T-helper 22 cell (primary cell): ENCODE measurements around the gene ANKS1A.
"Not testable (repeated sequence)": the region's sequence is repeated elsewhere in the genome, so short reads cannot be mapped to it uniquely, and the experiment has no call there.

Experiments used
- DNase-seq: peaks from one replicate; pipeline ENCODE4 v3.0.0-alpha.2; 2020; ENCODE audit warnings: low read depth

The ANKS1A gene

DNA sequence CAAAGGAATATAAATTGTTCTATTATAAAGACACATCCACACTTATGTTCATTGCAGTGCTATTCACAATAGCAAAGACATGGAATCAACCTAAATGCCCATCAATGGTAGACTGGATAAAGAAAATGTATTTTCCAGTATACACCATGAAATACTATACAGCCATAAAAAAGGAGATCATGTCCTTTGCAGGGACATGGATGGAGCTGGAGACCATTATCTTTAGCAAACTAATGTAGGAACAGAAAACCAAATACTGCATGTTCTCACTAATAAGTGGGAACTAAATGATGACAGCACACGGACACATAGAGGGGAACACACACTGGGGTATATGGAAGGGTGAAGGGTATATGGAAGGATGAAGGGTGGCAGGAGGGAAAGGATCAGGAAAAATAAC, 5.0 kb upstream of the ANKS1A start:
- not testable (repeated sequence) for DNase-seq

DNA sequence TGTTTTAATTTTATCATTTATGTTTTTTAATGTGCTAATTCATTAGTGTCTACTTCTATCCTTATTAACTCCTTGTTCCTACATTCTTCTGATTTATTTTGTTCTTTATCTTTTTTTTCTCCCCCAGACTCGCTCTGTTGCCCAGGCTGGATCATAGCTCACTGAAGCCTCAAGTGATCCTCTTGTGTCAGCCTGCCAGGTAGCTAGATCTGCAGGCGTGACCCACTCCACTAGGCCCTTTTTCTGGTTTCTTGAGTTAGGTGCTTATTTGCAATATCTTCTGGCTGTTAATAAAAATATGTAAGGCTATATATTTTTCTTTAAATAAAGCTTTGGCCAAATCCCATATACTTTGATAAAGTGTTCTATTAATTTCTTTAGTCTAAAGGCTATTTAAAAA, 4.1 kb upstream of the ANKS1A start:
- no peak for DNase-seq

GRCh38 chr6:34885837-34886236, 3.2 kb upstream of the ANKS1A start:
- not testable (repeated sequence) for DNase-seq

- DNase-seq: peak; percentile 83
These were observed 1.1 kb upstream of the ANKS1A start, which contains the start of gene TAF11 for GRCh38 chr6:34887753-34888513. TAF11 (minus strand) TSS chr6:34888042; CDS start chr6:34887957, 85 bp downstream.

- DNase-seq: no peak
These were observed 570 bp upstream of the ANKS1A start for GRCh38 chr6:34888514-34888856.

- no peak for DNase-seq
These were observed 1.5 kb downstream of the ANKS1A start for GRCh38 chr6:34890533-34890925.

GRCh38 chr6:34891296-34891695, 2.2 kb downstream of the ANKS1A start:
- DNase-seq: no peak

DNA sequence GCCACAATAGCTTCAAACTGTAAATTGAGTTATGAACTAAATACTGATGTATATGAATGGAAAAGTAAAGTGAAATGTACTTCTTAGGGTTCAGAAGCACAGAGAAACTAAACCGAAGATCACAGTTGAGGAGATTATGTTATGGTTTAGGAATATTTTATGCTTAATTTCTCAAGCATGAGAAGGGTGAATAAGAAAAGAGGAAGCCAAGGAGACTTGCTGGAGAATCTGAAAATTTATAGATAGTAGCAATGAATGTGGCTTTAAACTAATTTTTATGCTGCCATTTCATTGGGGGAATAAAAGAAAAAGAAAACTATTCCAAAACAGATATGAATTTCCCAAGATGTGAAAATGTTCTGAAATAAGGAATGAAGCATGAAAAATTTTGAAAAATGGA, 5.6 kb downstream of the ANKS1A start:
- no peak for DNase-seq

DNA sequence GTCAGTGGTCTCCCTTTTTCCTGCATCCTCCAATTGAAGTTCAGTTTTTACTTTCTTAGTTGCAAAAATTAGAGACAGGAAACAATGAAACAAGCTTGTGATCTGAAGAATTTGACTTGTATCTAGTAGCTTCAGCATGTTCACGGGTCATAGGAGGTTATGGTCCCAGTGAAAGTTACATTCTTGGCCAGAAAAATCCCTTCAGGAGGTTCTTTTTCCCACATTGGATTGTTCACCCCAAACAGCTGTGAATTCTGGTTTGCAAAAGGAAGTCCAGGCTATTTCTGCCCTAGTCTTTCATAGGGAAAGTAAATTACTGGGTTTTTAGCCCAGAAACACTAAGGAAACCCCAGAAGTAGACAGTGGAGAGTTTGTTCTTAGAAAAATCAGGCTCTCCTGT, 8.1 kb downstream of the ANKS1A start:
- DNase-seq: no peak

DNA sequence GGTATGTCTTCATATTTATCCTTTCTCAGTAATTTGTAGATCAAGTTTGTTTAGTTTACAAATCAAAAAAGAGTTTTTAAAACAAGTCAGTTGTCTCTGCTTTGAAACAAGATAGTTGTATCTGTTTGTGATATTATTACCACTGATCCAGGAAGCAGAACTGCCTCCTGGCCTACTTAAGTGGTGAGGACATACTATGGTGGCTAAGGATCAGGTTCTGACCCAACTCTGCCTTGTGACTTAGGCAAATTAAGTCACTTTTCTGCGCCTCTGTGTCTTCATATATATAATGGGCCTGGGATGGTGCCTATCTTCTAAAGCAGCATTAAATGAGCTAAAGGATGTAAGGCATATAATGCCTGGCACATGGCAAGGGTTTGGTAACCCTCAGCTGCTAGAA, 8.7 kb downstream of the ANKS1A start:
- DNase-seq: no peak

DNA sequence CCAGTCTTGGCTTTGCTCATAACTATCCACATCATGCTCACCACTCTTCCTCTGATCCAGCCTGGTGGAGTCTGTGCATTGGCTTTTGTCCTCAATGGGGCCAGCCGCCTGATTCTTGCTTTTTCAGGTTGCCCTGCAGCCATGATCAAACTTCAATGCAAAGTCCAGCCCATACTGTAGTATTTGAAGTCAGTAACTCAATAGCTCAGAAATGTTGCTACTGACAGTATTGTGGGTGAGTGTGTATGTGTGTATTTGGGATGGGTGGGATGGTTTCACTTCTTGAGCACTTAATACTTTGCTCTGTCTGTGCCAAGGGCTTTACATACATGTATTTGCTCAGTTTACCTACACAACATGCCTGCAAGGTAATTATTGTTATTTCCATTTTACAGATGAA, 10.7 kb downstream of the ANKS1A start:
- not testable (repeated sequence) for DNase-seq

GRCh38 chr6:34900321-34901031, 11.4 kb downstream of the ANKS1A start:
- no peak for DNase-seq

DNA sequence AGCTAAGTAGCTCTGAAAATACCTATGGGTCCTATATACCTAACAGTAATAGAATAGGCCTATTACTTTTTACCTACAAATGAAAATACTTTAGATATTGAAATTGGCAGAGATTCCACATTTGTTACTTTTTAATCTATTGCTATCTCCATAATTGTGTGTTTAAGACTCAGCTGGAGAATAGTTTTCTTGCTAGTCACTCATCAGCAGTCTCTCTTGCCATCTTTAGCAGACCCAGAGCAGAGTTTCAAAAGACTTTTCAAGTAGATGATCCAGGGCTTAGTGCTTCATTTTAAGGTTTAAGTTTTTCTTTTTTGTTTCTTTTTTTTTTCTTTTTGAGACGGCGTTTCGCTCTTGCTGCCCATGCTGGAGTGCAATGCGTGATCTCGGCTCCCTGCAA, 12.9 kb downstream of the ANKS1A start:
- no peak for DNase-seq

DNA sequence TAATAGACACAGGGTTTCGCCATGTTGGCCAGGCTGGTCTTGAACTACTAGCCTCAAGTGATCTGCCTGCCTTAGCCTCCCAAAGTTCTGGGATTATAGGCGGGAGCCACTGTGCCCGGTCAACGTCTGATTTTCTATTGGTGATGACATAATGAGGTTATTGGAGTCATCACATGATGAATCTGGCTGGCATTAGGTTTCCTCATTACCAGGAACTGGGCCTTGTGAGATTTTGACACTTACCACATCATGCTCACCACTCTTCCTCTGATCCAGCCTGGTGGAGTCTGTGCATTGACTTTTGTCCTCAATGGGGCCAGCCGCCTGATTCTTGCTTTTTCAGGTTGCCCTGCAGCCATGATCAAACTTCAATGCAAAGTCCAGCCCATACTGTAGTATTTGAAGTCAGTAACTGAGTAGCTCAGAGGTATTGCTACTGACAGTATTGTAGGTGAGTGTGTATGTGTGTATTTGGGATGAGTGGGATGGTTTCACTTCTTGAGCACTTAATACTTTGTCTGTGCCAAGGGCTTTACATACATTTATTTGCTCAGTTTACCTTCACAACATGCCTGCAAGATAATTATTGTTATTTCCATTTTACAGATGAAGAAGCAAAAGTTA, 16.0 kb downstream of the ANKS1A start:
- no peak for DNase-seq

DNA sequence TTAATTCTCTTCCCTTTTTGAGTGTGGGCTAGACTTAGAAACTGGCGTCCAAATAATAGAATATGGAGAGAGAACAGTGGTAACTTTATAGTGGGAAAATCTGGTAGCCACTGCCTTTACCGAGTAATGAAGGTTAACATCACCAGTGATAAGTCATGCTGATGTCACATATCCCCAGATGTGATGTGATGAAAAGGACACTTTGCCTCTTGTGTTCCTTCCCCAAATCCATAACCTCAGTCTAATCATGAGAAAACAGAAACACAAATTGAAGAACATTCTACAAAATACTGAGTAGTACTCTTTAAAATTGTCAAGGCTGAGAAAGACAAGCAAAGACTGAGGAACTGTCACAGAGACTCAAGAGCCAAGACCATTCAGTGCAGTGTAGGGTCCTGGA, 17.8 kb downstream of the ANKS1A start:
- DNase-seq: no peak

DNA sequence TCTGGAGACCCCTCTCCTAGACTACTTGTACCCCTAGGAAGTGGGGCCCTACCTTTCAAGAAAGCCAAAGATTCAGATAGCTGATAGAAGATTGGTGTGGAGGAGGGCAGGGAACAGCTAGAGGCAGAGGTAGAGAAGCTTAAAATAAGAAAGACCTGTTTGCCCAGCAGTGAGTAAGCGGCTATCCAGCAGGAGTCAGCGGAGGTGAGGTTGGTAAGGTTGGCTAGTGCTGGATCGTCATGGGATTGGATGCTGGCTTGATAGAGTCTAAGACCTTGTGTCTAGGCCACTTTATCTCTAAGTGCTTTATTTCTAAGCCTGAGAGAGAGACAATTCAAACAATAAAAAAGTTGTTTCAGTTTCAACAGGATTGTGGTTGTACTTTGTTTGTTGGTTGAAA, 19.1 kb downstream of the ANKS1A start:
- no peak for DNase-seq

DNA sequence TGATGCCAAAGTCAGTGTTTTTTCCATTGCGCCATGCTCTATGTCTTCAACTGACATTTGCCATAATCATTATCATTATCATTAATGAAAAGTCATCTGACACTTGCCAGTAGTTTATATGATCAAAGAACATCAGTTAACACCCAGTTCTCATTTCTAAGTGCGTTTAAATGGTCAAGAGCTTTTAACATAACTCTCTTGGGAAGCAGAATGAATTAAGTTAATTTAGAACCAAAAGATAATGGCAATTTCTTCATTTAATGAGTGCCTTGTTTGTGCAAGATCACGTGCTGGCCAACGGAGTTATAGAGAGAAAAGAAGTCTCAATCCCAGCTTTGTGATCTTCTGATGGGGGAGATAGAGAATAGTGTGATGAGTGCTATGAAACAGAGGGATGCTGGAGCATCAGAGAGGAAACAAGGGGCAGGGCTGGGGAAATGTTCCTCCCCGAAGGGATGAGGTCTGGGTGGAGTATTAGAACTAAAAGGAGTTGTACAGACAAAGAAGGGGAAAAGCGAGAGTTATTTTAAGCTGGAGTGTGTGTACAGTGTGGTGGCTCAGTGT, 20.3 kb downstream of the ANKS1A start:
- no peak for DNase-seq

GRCh38 chr6:34911822-34912221, 22.8 kb downstream of the ANKS1A start:
- no peak for DNase-seq

GRCh38 chr6:34912715-34913464, 23.8 kb downstream of the ANKS1A start:
- no peak for DNase-seq

GRCh38 chr6:34914358-34914757, 25.3 kb downstream of the ANKS1A start:
- no peak for DNase-seq

DNA sequence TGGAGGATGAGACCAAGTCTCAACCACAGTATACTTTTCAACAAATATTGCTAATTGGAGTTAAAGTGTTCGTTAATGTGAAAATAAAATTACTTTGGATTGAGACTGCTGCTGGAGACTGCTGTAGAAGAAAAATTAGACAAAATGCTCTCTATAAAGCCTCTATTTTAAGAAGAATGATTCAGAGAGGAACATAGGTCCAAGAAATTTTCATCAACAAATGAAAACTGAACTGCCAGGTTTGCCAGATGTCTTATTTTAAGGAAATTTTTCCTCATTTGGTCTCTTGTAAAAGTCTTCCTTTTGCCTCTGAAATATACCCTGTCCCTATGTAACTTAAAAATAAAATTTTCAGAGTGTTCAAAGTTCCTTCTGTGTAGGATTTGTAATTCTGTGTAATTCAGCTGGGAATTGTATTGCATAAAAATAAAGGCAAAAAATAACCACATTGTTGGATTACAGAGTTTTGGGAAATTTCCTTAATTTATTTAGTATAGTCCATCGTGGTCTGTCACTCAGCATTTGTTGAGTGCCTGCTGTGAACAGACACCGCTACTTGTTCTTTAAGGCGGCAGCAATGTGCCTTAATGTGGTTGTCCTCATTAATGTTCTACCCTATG, 27.4 kb downstream of the ANKS1A start:
- DNase-seq: no peak
